Measurements from ENCODE around the gene PDE4B.

PDE4B gene

GRCh38 chr1:65881067-65881594 is 88.4 kb downstream of the PDE4B start:
- TF ChIP-seq POLR2A (IDR thresholded peaks at IDR 0.05; ENCODE audit: low read length) (no peak), GATA1 (IDR thresholded peaks at IDR 0.05; ENCODE audit: low read depth, low read length) (no peak)
- DNase-seq, result no peak

GRCh38 chr1:65882076-65882475 is 89.4 kb downstream of the PDE4B start:
- no peak for TF ChIP-seq POLR2A (IDR thresholded peaks at IDR 0.05; ENCODE audit: low read length)
- TF ChIP-seq GATA1 (IDR thresholded peaks at IDR 0.05; ENCODE audit: low read depth, low read length), result no peak
- DNase-seq, result no peak

GRCh38 chr1:65889441-65889840 is 96.7 kb downstream of the PDE4B start:
- no peak for DNase-seq
- TF ChIP-seq GATA1 (IDR thresholded peaks at IDR 0.05; ENCODE audit: low read depth, low read length), result no peak
- TF ChIP-seq POLR2A (IDR thresholded peaks at IDR 0.05; ENCODE audit: low read length), result no peak

GRCh38 chr1:65890201-65890843 is 97.6 kb downstream of the PDE4B start:
- no peak for DNase-seq
- TF ChIP-seq POLR2A (IDR thresholded peaks at IDR 0.05; ENCODE audit: low read length) (no peak), GATA1 (IDR thresholded peaks at IDR 0.05; ENCODE audit: low read depth, low read length) (no peak)

GRCh38 chr1:65894738-65895605 is 102.3 kb downstream of the PDE4B start:
- no peak for DNase-seq
- TF ChIP-seq POLR2A (IDR thresholded peaks at IDR 0.05; ENCODE audit: low read length), result no peak
- TF ChIP-seq GATA1 (IDR thresholded peaks at IDR 0.05; ENCODE audit: low read depth, low read length), result no peak

- DNase-seq, result no peak
- no peak for TF ChIP-seq POLR2A (IDR thresholded peaks at IDR 0.05; ENCODE audit: low read length)
These were observed 104.0 kb downstream of the PDE4B start for GRCh38 chr1:65896721-65897120.

- no peak for DNase-seq
- TF ChIP-seq POLR2A (IDR thresholded peaks at IDR 0.05; ENCODE audit: low read length) (no peak), GATA1 (IDR thresholded peaks at IDR 0.05; ENCODE audit: low read depth, low read length) (no peak)
These were observed 104.8 kb downstream of the PDE4B start for GRCh38 chr1:65897485-65897884.

GRCh38 chr1:65904681-65905083 is 112.0 kb downstream of the PDE4B start:
- no peak for TF ChIP-seq POLR2A (IDR thresholded peaks at IDR 0.05; ENCODE audit: low read length)
- no peak for TF ChIP-seq GATA1 (IDR thresholded peaks at IDR 0.05; ENCODE audit: low read depth, low read length)
- DNase-seq, result peak; percentile 89 to 91

- TF ChIP-seq GATA1 (IDR thresholded peaks at IDR 0.05; ENCODE audit: low read depth, low read length), result no peak
- no peak for TF ChIP-seq POLR2A (IDR thresholded peaks at IDR 0.05; ENCODE audit: low read length)
- no peak for DNase-seq
These were observed 117.7 kb downstream of the PDE4B start for GRCh38 chr1:65910432-65910831.

GRCh38 chr1:65911679-65912078 is 119.0 kb downstream of the PDE4B start:
- peak; percentile 35 to 37 for DNase-seq
- TF ChIP-seq GATA1 (IDR thresholded peaks at IDR 0.05; ENCODE audit: low read depth, low read length), result no peak
- no peak for TF ChIP-seq POLR2A (IDR thresholded peaks at IDR 0.05; ENCODE audit: low read length)

GRCh38 chr1:65918564-65918963 is 125.9 kb downstream of the PDE4B start:
- TF ChIP-seq GATA1 (IDR thresholded peaks at IDR 0.05; ENCODE audit: low read depth, low read length), result no peak
- no peak for TF ChIP-seq POLR2A (IDR thresholded peaks at IDR 0.05; ENCODE audit: low read length)

GRCh38 chr1:65921446-65921845 is 128.8 kb downstream of the PDE4B start:
- TF ChIP-seq GATA1 (IDR thresholded peaks at IDR 0.05; ENCODE audit: low read depth, low read length), result no peak
- TF ChIP-seq POLR2A (IDR thresholded peaks at IDR 0.05; ENCODE audit: low read length), result no peak
- DNase-seq, result no peak

More at GRCh38 chr1:65918564-65918963, 125.9 kb downstream of the PDE4B start:
- no peak for DNase-seq

GRCh38 chr1:65924471-65924870 is 131.8 kb downstream of the PDE4B start:
- DNase-seq, result no peak
- TF ChIP-seq GATA1 (IDR thresholded peaks at IDR 0.05; ENCODE audit: low read depth, low read length), result no peak
- TF ChIP-seq POLR2A (IDR thresholded peaks at IDR 0.05; ENCODE audit: low read length), result no peak

- TF ChIP-seq POLR2A (IDR thresholded peaks at IDR 0.05; ENCODE audit: low read length), result no peak
- no peak for TF ChIP-seq GATA1 (IDR thresholded peaks at IDR 0.05; ENCODE audit: low read depth, low read length)
- no peak for DNase-seq
These were observed 145.8 kb downstream of the PDE4B start for GRCh38 chr1:65938506-65938905.

Measured in erythroblast (primary cell).